GM18505 (cell line): ENCODE results near the gene SGPL1.

Source experiments
- ATAC-seq: cut with Tn5 transposase; IDR thresholded peaks from one replicate; pipeline ENCODE4 v1.9.1; 2021; ENCODE audit not compliant: unreplicated experiment
- POLR2A ChIP-seq: IDR thresholded peaks from 4 replicates; pipeline ENCODE4 v1.6.1; 2011; ENCODE audit warnings: borderline replicate concordance; ENCODE audit not compliant: insufficient read depth, insufficient read length; ENCODE audit errors: extremely low read depth

The SGPL1 gene

DNA sequence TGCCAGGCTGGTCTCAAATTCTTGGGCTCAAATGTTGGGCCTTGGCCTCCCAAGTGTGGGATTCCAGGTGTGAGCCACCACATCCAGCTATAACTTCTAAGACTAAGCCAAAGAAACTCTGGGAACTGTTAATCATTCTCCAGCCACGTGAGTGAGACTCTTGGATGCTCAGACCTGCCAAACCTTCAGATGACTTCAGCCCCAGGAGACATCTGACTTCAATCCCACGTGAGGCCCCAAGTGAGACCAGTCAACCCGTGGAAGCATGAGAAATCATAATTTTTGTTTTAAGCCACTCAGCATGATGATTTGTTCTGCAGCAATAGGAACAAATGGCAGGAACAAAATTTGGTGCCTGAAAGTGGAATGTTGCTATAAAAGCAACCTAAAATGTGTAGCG, 76.9 kb downstream of the SGPL1 start:
- no peak for ATAC-seq

DNA sequence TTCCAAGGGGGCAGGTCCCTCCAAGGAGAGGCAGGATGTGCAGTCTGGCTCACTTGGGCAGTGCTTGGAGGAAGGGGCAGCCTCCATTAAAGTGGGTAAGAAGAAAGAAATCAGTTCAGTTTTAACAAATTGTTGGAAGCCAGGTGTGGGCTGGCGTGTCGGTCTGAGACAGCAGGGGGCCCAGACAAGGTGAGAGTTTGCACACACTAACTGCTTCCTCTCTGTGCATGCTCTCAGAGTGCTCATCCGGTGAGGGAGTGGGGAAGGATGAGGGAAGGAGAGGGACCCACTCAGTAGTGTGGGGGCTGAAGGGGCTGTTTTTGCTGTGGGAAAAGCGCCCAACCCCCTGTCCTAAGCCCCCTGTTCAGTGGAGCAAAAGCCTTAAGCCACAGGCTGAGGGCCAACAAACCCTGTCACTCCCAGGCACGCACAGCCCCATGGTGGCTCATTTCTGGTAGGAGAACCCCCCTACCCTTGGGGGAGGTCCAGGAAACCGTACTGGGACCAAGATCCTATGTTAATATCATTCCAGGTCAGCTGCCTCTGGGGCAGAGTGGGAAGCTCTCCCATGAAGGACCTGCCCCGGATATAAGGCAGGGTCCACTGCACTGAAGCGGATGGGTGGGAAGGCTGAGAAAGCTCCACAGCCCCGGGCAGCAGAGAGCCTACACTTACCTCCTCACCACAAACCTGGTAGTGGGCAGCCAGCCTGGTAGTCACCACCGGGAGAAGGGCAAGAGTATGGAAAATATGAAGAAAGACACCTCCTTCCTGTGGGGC, 77.7 kb downstream of the SGPL1 start:
- no peak for TF ChIP-seq POLR2A
- no peak for ATAC-seq

More for the DNA sequence above, 76.9 kb downstream of the SGPL1 start:
- TF ChIP-seq POLR2A, result no peak

DNA sequence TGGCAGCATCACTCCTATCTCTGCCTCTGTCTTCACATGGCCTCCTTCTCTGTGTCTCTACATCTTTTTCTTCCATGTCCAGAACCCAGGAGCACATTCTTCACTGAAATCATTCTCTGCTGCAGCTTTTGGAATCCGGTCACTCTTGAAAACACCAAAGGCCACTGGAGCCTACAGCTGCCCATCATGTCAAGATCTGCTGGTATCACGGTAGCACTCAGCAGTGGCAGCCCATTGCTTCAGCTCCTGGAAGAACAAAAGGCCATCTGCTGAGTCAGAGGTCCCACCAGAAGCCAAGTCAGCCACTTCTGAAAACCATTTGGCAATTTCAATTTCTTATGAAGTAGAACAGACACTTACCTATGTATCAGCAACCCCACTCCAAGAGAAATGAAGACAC, 78.7 kb downstream of the SGPL1 start:
- no peak for ATAC-seq
- TF ChIP-seq POLR2A, result no peak

DNA sequence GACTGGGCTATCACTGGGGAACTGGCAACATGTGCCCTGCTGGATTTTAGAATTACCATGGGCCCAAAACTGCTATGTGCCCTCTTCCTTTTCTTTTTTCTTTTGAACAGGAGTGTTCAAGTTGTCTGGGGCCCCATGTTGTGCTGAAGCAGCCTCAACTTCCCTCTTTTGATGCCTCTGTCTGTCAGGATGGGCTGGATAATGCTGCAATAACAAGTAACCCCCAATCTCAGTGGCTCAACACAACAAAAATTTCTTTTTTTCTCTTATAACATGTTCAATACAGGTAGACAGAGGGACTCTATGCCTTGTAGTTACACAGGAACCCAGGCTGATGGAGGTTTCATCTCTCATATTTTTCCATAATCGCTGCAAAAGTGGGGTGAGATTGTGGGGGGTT, 80.8 kb downstream of the SGPL1 start:
- no peak for TF ChIP-seq POLR2A
- no peak for ATAC-seq

DNA sequence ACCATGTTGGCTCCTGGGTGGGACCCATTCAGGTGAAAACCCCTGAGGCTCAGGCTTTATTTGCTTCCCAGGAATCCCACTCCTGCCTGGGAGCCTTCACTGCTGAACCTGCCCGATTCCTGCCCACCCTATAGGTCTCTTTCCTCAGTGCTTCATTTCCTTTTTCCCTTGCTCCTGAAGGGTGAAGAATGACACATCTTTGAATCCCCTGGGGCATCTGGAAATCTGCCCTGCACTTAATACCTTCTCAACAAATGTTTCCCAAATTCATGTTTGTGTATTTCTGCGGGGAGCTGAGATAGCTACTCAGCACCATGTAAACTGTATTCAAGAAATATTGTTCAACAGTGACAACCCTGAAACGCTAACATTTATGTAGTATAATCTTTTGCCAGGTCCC, 82.9 kb downstream of the SGPL1 start:
- no peak for TF ChIP-seq POLR2A
- no peak for ATAC-seq

DNA sequence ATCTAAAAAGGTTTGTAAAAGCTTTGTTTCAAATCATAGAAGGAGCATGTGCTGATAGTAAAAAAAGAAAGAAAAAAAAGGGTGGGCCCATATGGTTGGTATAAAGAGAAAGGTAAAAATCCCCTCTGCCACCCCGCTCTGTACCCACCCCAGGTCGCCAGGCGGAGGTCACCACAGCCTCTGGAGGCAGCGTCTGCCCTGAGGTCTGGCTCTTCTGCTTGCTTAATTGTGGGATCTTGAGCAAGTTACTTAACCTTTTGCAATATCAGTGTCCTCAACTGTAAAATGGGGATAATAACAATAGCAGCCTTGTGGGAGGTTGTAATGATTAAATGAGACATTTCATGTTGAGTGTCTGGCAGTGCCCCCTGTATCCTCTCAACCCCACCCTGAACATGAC, 83.3 kb downstream of the SGPL1 start:
- no peak for TF ChIP-seq POLR2A
- ATAC-seq, result no peak

DNA sequence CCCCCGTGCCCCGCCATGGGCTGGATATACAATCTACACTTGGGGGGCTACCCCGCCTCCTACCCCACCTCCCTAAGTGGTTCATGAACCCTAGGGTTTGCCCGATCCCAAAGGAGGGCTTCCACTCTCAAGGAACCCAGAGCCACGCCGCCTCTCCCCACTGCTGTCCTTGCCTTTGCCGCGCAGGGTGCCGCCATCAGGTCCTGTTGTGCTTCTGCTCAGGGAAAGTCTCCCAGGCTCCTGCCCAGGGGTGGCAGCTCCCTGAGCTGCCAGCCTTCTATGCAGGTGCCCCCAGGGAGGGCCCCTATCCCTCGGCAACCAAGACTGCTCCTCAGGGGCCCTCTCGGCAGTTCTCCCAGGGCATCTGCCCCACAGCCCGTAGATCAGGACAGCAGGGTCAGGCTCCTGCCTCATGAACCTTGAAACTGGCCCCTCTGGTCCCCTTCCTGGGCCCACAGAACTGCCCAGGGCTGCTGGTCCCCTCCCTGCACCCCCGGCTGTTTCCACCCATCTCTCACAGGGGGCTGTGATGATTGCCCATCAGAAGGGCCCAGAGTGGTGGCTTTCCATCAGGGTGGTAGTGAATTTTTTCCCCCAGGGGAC, 85.6 kb downstream of the SGPL1 start:
- no peak for ATAC-seq

DNA sequence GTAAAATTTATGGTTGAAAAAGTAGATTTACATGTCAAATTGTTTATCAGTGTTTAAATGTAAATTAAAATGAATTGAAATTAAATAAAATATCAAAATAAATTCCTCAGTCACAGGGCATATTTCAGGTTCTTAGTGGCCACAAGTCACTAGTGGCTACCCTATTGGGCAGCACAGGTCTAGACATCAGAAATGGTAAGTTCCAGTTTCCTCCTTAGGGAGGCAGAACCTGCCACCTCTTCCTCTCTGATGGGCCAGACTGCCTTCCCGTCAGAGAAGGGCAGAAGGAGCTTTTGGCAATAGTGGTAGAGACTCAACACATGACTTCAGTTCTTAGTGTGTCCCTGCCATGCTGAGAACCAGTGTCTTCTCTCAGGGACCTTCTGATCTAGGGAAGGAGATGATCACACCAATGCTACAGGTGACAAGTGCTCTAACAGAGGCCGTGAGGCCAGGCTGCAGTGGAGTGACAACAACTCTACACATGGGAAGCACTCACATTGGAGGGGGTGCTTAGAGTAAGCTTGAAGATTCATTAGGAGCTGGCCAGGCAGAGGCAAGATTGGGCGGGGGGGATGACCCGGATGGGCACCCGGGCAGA, 87.0 kb downstream of the SGPL1 start:
- no peak for ATAC-seq
- no peak for TF ChIP-seq POLR2A

More for the DNA sequence above, 85.6 kb downstream of the SGPL1 start:
- TF ChIP-seq POLR2A, result no peak

DNA sequence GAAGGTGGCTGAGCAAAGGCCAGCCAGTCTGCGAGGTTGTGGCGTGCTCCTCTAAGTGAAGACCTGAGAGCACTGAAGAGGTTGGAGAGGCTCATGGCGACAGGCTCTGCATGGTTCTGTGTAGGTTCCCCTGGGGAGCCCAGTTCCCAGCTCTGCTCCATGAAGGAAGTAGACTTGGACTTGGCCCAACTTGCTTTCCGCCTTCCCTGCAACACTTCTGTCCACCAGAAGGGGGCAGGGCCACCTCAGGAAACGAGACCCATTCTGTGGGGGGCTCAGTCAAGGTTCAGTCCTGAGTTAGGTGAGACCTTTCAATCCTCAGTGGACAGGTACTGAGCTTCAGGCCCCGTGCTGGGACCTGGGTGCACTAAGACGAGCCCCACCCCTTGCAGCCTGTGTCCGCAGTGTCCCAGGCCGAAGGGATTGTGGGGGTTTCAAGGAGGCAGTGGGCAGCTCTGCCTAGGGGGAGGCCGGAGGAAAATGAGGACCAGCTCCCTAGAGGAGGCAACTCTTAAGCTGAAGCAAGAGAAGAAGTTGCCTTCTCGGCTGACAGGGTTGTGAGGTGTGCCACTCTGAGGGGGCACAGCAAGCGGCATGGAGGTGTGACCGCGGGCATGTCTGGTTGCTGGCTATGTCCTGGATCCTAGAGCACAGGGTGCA, 87.6 kb downstream of the SGPL1 start:
- ATAC-seq, result no peak
- no peak for TF ChIP-seq POLR2A

DNA sequence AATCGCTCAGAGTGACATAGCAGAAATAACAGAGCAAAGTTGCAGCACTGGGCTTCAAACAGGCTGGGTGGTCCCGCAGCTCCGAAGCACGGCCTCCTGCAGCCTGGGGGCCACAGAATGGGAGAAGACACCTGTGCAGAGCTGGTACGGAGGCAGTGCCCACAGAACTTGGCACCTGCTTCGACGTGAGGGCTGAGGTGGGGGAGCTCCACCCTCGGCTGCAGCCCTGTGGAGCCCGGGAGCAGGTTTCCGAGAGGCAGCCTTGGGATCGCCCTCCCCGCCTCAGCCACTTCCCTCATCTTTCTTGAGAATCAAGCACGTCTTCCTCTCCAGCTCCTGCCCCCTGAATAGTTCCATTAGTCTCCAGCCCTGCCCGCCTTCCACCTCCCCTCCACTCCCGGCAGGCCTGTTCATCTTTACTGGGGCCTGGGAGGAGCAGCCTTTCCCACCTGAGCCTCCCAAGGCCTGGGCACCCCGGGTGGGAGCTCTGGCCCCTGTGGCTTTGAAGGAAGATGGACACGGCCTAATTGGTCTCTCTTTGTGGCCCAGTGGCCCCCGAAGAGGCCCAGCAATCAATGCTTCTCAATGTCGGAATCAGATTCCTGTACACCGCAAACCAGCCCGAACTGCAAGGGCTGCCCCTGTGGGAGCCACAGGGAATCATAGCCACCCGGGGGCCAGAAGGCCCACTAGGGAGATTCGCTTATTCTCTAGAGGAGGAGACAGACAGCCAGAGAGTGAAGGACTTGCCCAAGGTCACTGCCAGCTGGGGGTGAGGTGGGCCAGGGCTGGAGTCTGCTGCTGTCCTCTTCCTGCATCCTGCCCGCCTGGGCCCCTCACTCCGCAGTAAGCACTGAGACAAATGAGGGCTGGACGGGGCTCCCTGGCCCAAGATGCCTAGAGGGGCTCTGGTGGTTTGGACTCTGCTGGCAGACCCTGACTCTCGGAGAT, 89.6 kb downstream of the SGPL1 start:
- no peak for TF ChIP-seq POLR2A
- no peak for ATAC-seq

DNA sequence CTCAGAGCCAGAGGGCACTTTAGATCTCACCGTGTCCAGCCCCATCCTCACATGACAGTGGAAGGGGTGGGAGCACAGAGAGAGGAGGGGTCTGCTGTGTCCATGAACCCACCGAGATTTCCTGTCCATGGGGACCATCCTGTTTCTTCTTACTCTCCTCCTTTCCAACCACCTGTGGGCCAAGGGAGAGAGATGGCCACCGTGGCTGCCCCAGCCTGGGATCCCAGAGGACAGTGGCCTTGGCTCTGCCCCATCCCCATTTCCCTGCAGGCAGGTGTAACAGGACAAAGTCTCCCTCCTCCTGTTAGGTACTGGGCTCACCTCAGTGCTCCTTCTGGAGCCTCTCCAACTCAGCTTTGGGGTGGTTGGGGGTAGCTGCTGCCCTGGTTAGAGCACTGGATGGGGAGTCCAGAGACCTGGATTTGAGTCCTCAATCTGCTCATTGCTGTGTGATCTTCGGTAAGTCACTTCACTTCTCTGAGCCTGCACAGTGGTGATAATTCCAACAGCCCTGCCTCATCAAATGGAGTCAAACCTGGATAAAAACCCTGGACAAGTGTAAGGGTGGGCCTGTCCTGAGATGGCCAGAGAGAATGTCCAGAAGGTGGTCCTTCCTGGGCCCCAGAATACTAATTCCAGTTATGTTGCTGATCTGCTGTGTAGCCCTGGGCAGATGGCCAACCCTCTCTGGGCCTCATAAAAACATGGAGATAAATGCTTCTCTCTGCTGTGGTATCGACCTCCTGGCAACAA, 90.5 kb downstream of the SGPL1 start:
- ATAC-seq, result no peak
- TF ChIP-seq POLR2A, result no peak

DNA sequence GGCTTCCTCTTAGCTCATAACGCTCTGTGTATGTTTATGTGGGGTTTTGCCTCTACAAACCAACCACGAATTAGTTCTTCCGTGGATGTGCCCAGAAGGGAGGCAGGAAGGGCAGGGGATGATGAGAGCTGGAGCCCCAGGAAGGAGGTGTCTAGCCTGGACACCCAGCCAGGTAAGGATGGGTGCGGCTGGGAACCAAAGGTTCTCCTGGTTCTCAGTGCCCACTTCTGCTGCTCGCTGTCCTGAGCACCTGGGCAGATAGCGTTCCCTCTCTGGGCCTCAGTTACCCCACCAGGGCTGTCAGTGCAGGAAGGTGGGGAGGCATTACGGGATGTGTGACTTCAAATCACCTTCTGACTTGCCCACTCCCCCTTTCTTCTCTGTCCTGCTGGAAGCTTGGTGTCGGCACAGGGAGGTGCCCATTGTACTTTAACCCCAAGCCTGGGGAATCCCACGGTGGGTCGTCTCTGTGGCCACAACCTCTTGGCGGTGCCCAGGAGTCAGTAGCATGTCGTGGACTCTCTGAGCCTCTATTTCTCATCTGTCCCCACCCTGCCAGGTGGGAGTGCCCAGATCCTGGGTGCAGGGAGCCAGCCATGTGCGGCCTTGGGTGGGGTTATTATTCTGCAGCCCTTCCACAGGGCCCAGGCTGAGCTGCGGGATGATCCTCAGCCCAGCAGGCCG, 91.3 kb downstream of the SGPL1 start:
- no peak for TF ChIP-seq POLR2A
- no peak for ATAC-seq
